HL-60/S4 treated with retinoic acid at 250 ng/mL for 4 days and 3 days (cell line): ENCODE data around the gene MYO1E.

Experiments
- in situ Hi-C: fragments of 300-500 bp; cut with MboI; formaldehyde crosslinking; loops from 2 replicates; pipeline ENCODE4 v1.7.0; 2022; ENCODE audit warnings: low sequenced_read_pairs

The MYO1E gene

GRCh38 chr15:59205839-59206622 lies 166.6 kb downstream of the MYO1E start:
- in situ Hi-C loops, result no loop called here

DNA sequence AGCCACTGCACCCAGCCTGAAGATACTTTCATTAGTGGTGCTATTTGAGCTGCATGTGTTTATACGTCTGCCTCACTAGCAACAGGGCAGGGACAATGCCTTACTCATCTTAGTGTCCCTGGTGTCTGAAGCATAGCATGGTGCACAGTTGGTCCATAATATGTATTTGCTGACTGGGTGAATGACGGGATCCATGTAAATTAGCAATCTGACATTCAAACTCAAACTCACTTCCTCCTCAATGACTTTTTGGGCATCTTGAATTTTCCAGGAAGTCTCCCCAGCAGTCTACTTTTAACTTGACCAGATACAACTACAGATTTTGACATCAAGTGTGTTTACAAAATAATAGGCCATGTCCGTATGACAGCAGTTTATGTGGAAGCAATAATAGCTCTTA lies 169.0 kb downstream of the MYO1E start:
- in situ Hi-C loops, result no loop called here

DNA sequence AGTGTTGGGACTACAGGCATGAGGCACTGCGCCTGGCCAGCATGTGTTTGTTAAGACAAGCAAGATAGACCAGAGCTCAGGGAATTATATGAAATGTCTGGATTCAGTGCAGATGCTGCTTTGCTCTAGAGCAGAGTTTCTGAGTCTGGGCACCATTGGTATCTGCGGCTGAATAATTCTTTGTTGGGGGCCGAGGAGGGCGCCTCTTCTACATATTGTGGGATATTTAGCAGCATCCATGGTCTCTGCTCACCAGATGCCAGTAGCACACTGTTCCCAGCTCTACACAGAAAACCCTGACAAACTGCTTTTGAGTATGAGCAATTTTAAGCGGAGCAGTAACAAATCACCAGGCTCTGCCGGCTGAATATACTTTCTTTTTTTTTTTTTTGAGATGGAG lies 169.7 kb downstream of the MYO1E start:
- in situ Hi-C loops, result no loop called here

DNA sequence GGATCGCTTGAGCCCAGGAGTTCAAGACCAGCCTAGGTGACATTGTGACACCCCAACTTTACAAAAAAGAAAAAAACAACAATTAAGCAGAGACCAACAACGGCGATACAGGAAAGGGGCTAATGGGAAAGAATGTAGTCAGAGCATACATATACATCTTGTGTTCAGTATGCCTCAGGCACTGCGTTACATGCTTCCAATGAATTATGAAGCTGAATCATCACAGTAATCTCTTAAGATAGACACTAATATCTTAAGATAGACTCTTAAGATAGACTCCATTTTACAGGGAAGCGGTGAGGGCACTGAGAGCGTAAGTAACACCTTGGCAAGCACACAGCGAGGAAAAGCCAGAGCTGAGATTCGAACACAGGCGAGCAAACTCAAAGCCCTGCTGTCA lies 172.1 kb downstream of the MYO1E start:
- in situ Hi-C loops, result no loop called here

DNA sequence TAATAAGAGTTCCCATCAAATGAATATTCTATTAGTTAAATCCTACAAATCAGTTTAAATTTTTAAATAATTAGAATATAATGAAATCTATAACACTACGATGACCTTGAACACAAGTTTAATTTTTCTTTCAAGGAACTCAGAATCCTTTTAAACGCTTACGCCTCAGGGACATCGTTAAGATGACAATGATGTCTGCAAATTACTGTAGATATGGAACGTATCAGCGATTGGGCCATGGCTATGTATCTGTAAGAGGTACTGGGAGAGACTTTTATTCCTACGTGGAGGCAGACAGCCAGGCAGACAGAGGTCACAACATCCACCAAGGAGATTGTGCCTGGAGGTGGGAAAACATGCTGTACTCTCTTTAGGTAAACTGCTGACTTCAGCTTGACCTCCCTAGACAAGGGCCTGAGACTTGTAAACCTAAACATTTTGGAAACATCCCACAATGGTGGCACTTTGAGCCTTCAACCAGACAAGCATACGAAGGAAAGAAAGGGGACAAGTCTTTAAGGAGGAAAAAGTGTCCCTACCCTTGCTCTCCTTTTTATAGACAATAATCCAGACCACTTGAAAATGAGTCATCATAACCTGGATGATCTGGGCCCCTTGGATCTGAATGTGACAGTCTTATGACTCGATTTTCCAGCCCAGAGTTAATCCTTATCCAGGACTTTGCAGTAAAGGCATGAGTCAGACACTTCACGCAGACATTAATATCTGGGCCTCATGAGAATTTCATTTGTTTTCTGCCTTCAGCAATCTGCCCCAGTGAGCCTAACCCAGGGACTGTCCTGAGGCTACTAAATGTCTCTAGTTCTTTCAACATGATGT lies 172.8 kb downstream of the MYO1E start:
- in situ Hi-C loops, result no loop called here

DNA sequence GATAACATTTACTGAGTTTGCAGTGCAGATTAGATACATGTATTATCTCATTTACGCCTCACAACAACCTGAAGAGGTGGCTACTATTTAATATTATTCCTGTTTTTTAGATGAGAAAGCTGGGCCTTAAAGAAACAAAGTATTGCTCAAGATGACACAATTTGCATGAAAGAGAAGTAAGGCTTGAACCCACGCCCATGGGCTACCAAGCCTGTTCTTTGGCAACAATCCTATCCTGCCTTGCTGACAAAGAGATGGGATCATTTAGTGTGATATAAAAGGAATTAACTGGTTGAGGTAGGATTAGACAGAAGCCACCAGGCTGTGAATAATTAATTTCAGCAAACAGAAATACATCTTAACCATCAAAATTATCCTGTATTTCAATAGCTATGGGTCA lies 175.2 kb downstream of the MYO1E start:
- in situ Hi-C loops, result no loop called here

DNA sequence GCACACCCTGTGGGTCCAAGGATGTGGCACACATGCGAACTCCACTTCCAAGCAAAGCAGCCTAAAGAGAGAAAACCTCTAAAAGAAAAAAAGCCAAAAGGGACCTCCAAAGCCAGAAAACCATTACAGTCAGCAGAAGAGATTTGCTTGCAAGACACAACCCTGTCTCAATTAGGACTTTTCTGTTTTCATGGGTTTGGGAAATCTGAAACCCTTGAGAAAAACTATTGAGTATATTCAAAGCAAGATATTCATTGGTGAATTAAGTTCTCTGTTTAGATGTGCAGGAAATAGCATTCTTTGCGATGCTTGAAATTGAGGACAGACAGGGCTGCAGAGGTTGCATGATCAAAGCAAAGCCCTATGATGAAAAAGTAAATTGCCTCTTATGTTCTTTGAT lies 176.3 kb downstream of the MYO1E start:
- in situ Hi-C loops, result no loop called here

GRCh38 chr15:59194639-59195325 lies 177.9 kb downstream of the MYO1E start:
- in situ Hi-C loops, result no loop called here

DNA sequence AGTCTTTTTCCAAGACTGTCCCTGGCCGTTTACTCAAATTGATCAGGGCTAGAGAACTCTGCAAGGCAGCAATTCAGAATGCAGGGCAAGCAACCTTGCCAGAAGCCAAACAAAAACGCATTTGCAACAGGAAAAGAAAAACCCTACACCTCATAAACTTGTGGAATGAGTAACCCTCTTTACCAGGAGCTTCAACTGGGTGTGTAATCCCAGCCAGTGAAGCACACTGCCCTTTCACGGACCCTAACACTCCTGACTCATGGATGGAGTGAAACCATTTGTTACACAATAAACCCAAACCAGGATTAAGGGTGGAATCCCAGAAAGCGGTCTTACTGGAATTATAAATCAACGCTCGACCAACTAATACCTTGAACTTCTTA lies 180.8 kb downstream of the MYO1E start:
- in situ Hi-C loops, result no loop called here

DNA sequence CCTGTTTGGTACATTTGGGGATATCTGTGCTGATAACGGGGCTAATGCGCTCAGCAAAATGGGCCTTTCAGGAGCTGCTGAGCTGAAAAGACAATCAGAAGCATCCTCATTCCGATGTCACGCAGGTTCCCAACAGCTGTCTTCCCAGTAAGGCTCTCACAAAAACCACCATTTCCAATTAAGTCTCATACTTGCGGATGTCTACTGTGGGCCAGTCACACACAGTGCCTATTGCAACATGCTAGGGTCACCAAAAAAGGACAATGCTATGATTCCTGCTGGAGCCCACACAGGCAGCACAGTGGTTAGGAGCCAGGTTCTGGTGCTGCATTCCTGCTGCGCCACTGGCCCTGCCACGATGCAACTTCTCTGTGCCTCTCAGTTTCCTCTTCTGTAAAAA lies 182.4 kb downstream of the MYO1E start:
- in situ Hi-C loops, result no loop called here

- in situ Hi-C loops, result no loop called here
Observed at GRCh38 chr15:59189241-59189640, 183.4 kb downstream of the MYO1E start.

- in situ Hi-C loops, result no loop called here
Observed at GRCh38 chr15:59186501-59186900, 186.2 kb downstream of the MYO1E start.

- in situ Hi-C loops, result no loop called here
Observed at GRCh38 chr15:59185725-59186124, 186.9 kb downstream of the MYO1E start.

DNA sequence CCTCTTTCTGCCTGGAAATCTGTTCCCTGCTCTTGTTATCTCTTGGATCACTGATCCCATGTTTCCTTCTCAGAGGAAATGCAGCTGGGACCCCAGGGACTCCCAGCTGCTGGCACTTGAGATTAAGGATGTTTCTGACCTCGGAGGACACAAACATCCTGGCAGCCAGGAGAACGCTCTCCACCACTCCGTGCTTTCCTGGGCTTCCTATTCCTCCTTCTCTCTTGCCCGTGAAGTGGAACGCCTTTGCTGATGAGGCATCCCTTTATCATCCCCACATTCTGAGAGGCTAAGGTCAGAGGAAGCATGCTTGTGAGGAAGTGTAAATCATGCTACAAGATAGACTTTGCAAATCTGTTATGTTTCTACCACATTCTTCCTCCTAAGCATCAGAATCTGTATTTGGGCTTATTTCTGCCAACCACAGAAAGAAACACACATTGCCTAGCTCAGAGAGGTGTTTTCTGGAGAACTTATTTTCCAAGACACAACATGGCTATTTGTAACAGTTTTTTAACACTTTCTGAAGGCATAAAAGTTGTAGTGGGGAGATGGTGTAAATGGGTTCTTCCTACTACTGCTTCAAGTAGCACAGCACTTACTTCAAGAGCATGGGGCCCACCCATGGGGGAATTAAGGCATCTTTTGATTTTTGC lies 191.6 kb downstream of the MYO1E start:
- in situ Hi-C loops, result no loop called here

DNA sequence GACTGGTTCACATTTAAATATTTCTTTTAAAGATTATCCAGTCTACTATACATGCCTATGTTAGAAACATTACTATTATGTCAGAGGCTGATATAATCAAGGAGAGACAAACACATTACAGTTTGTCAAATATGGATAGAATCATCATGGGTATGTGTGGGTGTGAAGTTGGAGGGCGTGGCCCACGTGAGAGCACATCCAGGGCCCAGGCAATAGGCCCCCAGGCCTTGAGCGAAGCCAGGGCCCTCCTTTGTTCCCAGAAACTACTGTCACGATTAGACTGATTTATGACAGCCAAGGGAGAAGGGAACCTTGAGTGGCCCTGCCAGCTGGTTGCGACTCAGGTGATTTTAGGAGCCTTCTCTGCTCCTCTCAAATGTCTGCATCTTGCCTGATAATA lies 193.0 kb downstream of the MYO1E start:
- in situ Hi-C loops, result no loop called here

GRCh38 chr15:59178151-59178695 lies 194.4 kb downstream of the MYO1E start:
- in situ Hi-C loops, result no loop called here

GRCh38 chr15:59177317-59177660 lies 195.4 kb downstream of the MYO1E start:
- in situ Hi-C loops, result no loop called here

- in situ Hi-C loops, result no loop called here
Observed at GRCh38 chr15:59176653-59177316, 195.9 kb downstream of the MYO1E start.

- in situ Hi-C loops, result no loop called here
Observed at GRCh38 chr15:59174835-59175831, 197.5 kb downstream of the MYO1E start.
